Cardiac fibroblast (primary cell): ENCODE data around the gene TRAFD1.

Experiments
- DNase-seq, 2 donors: peaks; one replicate each; pipeline versions ENCODE4 v3.0.0 to v3.0.0-alpha.2; 2010; ENCODE audit warnings: low read depth in 2 of 2
- H3K4me3 ChIP-seq, 2 donors: replicated peaks in 1 of 2; 1 replicate in 1 of 2; 2 replicates in 1 of 2; pipeline ENCODE4 v1.5.1; 2011; ENCODE audit warnings: low read depth in 2 of 2, low read length in 2 of 2, mild to moderate bottlenecking in 2 of 2, moderate library complexity in 1 of 2
- CTCF ChIP-seq: IDR thresholded peaks from one replicate; pipeline ENCODE4 v1.5.1; 2011; ENCODE audit warnings: low read depth, mild to moderate bottlenecking, low read length, inconsistent platforms

The TRAFD1 gene

GRCh38 chr12:112117685-112118084, 7.7 kb upstream of the TRAFD1 start:
- peak in 1 of 2 donors; percentile 59 for DNase-seq
- no peak for TF ChIP-seq CTCF
- no peak overlapping the region for H3K4me3 ChIP-seq

GRCh38 chr12:112121780-112122565, 3.4 kb upstream of the TRAFD1 start:
- H3K4me3 ChIP-seq = no peak overlapping the region
- no peak for TF ChIP-seq CTCF
- peak; percentile 76 to 94 for DNase-seq

GRCh38 chr12:112122823-112123690, 2.3 kb upstream of the TRAFD1 start:
- H3K4me3 ChIP-seq = no peak overlapping the region
- DNase-seq = peak; percentile 76
- TF ChIP-seq CTCF = no peak

- no peak for DNase-seq
- H3K4me3 ChIP-seq = peak overlapping the region in 1 of 2 donors; percentile 78
- TF ChIP-seq CTCF = no peak
Observed at GRCh38 chr12:112124918-112125249, 476 bp upstream of the TRAFD1 start.

GRCh38 chr12:112126000-112126438, 659 bp downstream of the TRAFD1 start:
- peak overlapping the region; percentile 78 to 89 for H3K4me3 ChIP-seq
- TF ChIP-seq CTCF = no peak
- DNase-seq = no peak

GRCh38 chr12:112126911-112127310, 1.6 kb downstream of the TRAFD1 start:
- no peak for TF ChIP-seq CTCF
- no peak for DNase-seq
- H3K4me3 ChIP-seq = no peak overlapping the region
